GM19025 (cell line): ENCODE data around the gene SKI.
"Not testable (repeated sequence)": the region's sequence is repeated elsewhere in the genome, so short reads cannot be mapped to it uniquely, and the experiment has no call there.

ENCODE experiments used
- ATAC-seq: cut with Tn5 transposase; IDR thresholded peaks from one replicate; pipeline ENCODE4 v1.9.1; 2021; ENCODE audit warnings: mild to moderate bottlenecking, low read depth, moderate library complexity; ENCODE audit not compliant: unreplicated experiment

The SKI gene

DNA sequence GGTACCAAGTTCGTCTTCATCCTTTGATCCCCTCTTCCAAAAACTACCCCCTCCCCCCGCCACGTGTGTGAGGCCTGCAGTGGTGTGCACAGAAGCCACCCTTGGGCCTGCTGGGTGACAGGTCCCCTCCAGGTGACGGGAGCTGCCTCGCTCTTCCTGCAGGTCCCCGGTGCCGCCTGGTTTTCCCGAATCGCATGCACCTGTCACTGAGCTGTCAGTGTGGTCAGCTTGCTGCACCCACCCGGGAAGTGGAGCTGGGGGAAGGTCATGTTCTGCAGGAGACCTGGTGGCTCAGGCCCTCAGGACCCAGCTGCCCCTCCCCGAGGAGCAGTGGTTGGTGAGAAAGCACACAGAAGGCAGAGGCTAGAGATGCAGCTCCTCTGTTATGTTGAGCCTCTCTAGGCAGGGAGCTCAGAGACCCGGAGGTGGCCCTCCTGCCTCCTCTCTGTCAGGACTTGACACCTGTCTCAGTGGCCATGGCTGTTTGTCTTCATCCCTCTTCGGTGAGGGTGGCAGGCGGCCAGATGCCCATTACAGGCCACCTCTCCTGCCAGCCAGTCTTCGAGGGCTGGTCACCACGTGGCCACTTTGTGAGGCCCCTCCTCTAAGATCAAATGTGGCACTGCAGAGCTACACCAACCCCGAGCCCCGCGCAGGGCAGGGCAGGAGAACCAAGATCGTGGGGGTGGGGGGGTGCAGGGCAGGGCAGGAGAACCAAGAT is 60.9 kb downstream of the SKI start:
- no peak for ATAC-seq

DNA sequence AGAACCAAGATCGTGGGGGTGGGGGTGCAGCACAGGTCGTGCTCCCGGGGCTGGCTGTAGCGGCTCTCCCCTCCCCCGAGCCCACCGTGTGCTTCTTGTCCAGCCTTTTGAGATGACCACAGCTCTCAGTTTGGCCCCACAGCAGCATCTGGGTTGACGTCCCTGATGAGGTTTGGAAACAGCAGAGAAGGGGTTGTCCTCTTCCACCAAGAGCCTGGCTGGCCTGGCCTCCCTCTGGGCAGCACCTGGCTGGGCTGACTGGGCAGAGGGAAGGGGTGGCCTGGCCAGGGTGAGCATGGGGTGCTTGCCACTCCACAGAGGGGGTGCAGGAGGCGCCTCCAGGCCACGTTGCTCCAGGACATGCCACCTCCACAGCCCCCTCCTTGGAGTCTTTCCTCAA is 61.5 kb downstream of the SKI start:
- no peak for ATAC-seq

DNA sequence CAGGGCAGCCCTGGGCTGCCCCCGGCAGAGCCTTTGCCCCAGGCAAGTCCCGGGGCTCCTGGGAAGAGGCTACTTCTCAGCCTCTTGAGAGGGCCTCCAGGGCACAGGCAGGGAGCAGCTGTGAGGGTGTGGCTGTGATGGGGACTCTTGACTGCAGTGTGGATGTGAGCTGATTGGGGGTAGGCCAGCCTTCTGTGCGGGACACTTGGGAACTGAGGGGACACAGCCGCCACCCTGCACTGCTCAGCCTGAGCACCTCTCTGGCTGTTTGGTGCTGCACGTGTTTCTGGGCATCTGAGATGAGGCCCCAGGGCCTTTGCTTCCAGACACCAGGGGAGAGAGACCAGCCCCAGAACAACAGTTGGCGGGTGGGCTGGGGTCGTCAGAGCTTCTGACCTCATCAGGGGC is 62.1 kb downstream of the SKI start:
- ATAC-seq: no peak

DNA sequence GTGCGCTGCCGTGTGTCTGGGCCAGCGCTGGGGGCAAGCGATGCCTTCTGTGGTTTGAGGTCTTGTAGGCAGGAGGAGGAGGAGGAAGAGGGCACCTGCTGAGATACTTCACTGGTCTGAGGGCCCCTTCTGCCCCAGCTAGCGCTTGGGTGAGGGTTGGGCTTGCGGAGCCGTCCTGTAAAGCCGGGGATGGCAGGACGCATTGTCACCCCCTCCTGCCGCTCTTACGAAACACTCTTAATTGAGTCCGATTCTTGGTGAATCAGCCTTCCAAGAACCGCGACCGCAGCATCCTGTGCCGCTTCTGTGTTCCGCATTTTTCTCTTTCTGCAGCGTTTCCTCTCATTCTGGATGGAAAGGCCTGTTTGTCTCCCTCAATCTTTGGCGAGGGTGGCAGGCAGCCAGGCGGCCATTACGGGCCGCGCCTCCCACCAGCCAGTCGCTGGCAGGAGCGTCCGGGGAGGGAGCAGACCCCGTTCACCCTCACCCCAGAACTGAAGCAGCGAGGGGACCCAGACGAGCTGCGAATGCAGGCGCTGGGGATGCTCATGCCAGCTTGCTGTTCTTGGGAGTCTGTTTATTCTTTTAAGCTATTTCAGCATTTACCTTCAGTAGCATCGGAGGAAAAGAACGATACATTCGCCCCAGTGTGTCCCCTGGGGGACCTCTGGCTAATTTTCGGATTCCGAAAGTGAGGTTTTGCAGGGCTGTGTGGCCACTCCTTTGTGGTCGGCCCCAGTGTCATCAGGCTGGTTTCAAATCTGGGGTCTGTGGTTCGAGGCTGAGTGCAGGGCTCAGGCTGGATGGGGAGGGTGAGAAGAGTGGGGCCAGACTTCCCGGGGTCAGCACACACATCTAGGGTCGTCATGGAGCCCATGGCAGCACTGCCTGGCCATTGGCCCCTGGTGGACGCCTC is 62.7 kb downstream of the SKI start:
- ATAC-seq: no peak

DNA sequence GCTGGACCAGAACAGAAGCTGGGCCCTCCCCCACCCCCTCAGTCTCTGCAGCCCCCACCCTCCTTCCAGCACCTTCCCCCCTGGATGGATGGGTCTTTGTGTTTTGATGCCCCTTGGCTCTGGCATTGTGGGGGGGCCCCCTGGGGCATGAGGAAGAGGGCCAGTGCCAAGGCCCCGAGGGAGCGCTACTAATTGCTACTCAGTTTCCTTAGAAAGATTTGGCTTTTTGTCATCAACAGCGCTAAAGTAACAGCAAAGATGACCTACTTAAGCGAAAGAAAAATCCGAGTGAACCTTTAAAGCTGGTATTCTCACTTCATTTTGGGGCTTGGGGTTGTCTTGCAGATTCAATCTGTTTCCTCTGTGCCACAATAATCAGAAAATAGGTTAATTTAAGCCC is 63.5 kb downstream of the SKI start:
- ATAC-seq: no peak

DNA sequence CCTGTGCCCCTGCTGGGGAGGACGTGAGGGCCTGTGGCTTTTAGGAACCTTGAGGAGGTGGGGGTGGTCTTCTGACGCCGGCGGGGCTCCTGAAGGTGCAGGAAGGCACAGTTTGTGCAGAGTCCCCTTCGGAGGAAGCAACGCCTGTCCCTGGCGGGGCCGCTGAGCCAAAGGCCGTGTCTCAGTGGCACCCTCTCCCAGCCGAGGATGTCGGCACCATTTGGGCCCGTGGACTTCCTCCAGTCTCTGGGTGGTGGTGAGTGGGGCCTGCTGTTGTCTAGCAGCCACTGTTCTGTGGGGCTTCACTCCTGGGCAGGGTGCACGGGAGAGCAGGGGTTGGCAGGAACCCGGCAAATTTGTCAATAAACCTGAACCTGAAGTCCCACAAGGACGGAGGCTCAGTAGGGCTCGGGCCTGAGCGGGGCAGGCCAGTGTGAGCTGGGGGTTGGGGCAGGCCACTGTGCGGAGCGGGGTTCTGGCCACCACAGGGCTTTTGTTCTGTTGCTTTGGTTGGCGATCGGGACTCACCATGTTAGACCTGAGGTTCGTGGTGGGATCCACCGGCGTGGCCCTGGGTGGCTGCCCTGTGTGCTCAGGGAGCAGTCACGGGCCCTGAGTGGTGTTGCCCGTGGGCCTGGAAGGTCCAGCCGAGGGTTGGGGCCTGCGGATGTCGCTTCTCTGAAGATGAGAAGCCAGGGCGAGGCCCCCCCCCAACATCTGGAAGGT is 64.8 kb downstream of the SKI start:
- ATAC-seq: no peak

DNA sequence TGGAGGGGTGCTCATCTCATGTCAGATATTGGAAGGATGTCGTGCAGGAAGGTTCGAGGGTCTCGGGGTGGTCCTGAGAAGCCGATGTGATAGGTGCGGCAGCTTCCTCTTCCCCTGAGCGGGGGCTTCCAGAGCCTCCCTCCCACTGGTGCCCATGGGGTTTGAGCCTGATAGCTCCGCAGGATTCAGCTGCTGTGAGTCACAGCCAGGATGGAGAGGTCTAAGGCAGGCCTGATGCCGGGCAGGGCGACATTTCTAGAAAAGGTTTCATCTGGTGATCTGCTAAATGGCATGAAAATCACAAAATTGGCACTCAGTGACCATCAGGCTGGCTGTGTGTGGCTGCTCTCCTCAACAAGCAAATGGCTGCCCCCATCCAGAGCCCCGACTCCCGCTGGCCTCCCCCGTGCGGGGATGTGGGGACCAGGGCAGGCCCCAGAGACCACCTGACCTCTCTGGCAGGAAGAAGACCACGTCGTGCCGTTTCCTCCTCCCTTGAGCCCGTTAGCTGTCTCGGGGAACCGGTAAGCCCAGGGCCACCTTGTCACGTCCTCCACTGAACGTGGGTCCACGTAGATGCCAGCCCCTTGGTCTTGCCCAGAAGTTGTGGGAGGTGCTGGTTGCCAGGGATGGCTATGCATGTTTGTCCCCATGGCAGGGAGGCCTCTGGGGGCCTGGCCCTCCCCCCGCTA is 66.1 kb downstream of the SKI start:
- no peak for ATAC-seq

DNA sequence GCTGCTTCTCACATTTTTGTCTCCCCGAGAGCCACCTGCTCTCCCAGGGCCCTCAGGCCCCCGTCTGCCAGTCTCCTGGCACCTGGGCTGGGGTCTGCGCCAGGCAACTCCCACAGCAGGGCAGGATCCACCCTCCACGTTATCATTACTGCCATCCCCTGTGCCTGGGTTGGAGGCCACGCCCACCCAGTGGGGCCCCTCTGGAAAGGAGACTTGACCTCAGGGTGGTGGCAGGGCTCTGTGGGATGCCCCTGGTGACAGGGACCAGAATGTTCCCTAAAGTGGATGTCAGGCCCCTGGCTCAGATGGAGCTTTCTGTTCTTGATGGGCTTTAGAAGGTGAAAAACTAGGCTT is 66.6 kb downstream of the SKI start:
- no peak for ATAC-seq

DNA sequence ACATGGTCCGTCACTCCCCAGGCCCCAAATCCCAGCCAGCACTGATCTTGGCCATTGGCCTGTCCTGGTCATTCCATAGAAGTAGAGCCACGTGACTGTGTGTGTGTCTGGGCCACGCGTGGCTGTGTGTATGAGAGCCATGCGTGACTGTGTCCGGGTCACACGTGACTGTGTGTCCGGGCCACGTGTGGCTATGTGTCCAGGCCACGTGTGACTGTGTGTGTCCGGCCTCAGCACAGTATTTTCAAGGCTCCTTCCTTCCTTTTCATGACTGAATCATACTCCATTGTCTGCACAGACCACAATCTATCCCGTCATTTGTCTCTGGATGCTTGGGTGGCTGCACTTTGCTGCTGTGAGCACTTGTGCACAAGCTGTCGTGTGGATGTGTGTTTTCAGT is 67.4 kb downstream of the SKI start:
- ATAC-seq: no peak

DNA sequence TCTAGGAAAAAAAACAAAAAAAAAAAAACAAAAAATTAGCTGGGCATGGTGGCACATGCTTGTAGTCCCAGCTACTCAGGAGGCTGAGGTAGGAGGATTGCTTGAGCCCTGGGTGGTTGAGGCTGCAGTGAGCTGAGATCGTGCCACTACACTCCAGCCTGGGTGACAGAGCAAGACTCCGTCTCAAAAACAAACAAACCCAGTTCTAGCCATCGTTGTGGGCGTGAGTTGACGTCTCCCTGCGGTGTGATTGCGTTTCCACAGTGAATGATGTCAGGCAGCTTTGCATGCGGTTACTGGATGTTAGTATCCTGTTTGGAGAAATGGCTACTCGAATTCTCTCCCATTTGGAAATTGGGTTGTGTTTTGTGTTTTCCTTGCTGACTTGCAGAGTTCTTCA is 68.1 kb downstream of the SKI start:
- not testable (repeated sequence) for ATAC-seq

DNA sequence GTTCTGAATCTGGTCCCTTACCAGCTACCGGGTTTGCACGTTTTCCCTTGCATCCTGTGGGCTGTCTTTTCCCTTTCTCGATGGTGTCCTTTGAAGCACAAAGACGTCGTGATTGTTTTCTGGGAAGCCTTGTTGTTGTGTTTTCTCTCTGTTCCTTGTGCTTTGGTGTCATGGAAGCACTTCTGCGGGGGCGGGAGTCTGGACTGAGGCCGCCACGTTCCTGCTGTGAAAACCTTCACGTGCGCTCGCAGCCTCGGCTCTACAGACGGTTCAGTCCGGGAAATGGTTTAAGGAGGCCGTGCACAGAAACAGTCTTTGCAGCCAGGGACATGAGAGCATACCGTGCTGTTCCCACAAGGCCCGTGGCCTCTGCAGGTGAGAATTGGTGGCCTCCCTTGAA is 68.5 kb downstream of the SKI start:
- no peak for ATAC-seq

DNA sequence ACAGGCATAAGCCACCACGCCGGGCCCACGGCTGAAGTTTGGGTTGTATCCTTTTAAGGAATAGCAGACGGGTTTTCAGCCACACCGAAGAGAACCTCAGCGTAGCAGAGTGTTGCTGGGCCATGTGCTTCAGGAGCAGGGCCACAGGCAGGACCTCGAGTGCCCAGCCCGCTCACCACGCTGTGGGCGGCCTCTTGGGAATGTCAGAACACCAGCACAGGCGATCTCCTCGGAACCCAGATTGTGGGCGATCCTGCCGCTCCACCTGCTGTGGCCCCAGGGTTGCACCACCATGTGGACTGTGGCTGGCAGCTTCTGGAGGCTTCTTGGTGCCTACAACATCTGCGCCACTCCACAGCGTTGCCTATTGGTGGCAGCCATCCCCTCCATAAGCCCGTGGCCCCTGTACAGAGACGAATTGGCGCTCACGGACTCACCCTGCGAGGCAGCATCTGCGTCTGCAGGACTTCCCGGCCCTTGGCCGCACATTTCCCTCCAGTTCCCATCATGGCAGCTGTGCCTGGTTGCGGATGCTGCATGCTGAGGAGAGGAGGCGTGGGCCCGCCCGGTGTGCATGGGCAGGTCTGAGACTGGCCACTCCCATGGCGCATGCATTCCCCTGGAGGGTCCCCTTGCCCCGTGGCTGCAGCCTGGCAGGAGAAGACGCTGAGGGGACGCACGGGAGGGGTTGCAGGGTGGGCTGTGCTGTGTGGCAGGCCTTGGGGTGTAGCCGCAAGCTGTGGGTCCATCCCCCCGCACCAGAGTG is 69.3 kb downstream of the SKI start:
- no peak for ATAC-seq

DNA sequence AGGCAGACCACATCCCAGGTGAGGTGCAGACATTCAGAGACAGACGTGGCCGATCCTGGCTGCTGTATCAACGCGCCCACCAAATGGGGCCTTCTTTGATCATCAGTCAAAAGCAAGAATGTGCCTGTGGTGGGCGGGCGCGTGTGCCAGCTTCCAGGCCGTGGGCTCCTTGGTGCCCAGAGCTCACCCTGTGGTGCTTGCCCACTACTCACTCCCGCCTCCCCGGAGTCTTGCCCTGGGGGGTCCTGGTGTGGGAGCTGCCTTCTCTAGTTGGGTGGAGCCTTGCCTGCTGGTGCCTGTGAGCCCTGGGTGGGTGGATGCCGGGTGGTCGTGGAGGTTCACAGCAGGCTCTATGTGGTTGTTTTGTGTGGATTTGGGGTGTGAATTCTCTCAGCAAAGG is 70.6 kb downstream of the SKI start:
- no peak for ATAC-seq

DNA sequence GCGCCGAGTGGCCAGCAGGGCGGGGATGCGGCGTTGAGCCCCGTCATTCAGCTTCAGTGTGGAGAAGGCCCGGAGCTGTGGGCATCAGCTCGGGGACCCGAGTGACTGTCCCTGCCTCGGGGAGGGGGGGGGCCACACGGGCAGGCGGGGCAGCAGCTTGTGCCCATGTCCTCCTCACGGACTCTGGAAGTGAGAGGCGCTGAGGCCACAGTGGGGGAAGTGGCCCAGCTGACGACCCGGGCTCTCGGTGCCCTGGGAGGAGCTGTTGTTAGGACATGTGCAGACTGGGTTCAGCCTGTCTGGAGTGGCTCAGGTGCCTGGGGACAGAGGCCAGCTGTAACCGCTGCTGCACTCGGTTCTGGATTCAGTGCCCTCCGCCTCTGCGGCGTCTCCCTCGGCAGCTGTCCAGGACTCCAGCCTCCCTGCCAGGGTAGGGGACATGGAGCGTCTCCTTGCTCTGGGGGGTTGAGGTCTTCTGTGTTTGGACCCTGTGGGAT is 71.1 kb downstream of the SKI start:
- no peak for ATAC-seq

DNA sequence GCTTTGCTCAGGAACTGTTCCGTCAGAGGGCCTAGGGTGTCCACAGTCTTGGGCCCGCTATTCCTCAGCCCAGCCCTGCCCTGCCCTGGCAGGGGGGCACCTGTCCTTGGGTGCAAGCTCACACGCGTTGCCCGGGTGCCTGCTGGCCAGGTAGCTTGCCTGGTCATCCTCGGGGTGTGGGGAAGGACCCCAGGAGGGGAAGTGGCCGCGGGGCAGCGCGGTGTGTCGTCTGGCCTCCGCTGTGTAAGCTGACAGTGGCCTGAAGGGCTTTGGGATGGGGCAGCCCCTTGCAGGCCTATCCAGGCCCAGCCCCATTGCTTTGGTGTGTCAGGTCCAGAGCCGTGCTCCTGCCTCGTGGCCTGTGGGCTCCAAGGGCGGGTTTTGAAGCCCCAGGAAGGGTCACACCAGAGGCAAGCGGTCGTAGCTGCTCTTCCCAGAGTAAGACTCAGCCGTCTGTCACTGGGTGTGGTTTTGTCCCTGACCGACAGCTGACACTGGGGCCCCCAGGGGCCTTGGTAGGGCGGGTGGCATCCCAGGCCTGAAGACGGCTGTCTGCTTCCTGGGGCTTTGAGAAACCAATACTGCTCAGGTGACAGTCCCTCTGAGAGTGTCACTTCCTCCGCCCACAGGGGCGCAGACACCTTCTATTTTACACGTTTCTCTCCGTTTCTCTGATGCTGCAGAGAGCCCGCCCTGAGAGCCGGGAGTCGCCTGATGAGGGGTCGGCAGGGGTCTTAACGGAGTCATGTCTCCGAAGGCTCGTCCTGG is 72.1 kb downstream of the SKI start:
- peak; percentile 68 for ATAC-seq

DNA sequence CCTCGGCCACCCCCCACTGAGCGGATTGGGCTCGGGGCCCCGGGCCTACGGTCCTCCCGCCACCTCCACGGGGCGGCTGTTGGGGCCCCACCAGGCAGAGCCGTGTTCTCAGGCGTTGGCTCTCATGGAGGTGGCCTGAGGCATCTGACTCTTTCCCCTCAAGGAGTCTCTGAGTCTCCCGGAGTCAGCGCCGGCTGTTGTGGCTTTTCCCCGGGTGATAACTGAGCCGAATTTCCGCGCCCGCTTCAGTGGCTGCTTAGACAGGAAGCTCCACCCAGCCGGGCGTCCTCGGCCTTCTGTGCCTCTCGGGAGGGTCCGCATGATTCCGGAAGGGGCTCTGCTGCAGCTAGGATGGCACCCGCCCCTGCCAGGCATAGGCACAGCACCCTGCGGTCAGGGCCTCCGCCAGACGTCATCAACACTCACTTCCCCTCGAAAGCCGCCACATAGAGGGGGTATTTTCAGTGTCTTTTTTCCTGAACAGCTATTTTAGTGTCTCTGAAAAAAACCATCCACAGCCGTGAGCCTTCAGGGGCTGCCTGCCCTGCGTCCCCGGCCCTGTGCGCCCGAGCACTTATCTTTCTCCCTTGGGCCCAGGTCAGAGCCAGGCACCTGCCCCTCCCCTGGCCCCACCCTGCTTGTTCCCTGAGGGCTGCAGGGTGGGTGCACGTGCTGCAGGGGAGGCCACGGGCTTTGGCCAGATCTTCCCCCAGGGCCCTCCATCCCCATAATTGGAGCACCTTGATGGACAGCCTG is 72.9 kb downstream of the SKI start:
- peak; percentile 42 for ATAC-seq

DNA sequence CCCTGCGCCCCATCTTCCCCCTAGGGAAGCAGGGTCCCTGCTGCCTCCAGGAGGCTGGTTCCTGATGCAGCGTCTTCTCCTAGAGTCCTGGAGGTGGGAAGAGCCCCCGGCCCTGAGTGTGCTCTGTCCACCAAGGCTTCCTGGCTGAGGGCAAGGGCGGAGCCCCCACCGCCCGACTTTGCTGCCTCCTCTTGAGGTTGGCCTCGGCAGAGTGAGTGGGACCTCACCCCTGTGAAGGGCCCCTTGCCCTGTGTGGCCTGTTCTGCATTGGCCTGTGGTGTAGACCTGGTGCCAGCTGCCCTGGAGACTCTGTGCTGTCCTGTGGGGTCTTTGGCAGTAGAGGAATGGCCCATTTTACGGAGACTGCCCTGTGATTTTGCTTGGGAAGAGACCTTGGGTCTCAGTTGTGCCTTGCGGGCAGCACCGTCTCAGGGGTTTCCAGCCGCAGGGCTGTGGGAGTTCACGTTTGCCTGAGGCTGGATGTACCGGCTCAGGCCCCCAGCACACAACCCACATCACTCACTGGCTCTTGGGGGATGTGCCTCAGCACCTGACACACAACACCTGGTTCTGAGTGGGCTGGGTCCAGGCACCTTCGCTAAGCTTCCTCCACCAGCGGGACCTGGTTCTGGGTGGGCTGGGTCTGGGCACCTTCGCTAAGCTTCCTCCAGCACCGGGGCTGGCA is 73.6 kb downstream of the SKI start:
- ATAC-seq: no peak
